Omental fat pad (tissue), 4 donors: ENCODE results near the gene TSPO. TPM values are rescaled to one million over a fixed set of nuclear protein-coding genes. Genes with fewer than 3 reads are reported as not detected.

Source experiments
- ATAC-seq: fragments of 150-250 bp; one replicate; pipeline ENCODE4 v1.9.1; 2016; ENCODE audit warnings: mild to moderate bottlenecking, moderate library complexity; ENCODE audit not compliant: low FRiP score
- DNase-seq: peaks from one replicate; pipeline ENCODE4 v3.0.0-alpha.2; 2019; ENCODE audit warnings: low spot score
- CTCF ChIP-seq, 3 donors: fragments of 450-650 bp; IDR thresholded peaks; one replicate each; pipeline ENCODE4 v1.5.1; 2016 to 2017; ENCODE audit warnings: antibody characterized with exemption in 3 of 3, mild to moderate bottlenecking in 3 of 3, moderate library complexity in 2 of 3
- total RNA-seq, 4 donors: library from RNA; depleted of rRNA; stranded (reverse); fragments of >200 nt; gene quantifications; one replicate each; pipeline ENCODE4 v1.1.0, GENCODE V29; 2016

The TSPO gene
- total RNA-seq, 4 donors from 2014 or later, result 370 to 615 (median 577) TPM

- no peak for TF ChIP-seq CTCF (IDR thresholded peaks at IDR 0.05)
- no peak for ATAC-seq
- no peak for DNase-seq
These were observed 4.4 kb downstream of the TSPO start for GRCh38 chr22:43155789-43156188.

- no peak for ATAC-seq
- no peak for TF ChIP-seq CTCF (IDR thresholded peaks at IDR 0.05)
- DNase-seq, result no peak
These were observed 5.1 kb downstream of the TSPO start for GRCh38 chr22:43156413-43156812.

DNA sequence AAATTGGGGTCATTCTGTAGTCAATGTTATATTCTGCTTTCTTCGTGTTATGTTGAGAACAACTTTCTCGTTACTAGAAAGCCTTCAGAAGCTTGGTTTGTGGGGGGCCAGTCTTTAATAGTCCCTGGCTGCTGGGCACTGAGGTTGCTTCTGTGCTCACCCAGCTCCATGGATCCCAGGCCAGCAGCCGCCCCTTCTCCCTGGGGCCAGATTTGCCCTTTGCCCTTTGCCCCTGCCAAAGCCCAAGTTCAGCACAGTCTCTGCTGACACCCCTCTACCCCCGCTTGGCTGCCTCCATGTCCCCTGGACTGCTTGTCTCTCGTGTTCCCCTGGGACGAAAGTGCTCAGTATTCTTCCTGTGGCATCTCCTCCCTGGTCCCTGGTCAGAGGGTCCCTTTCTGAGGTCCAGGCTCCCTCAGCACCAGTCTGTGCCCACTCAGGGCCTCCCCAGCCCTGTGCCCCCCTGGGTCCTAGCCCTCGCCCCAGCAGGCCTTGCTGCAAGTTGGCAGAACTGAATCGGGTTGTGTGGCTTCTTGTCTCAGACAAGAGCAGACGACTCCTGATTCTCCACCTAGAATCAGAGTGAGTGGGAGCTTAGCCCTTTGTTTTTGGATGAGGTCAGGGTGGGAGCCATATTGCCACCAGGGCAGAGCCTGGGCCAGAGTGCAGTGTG lies 6.7 kb downstream of the TSPO start:
- no peak for ATAC-seq

GRCh38 chr22:43158778-43159483 lies 7.6 kb downstream of the TSPO start:
- no peak for ATAC-seq
- DNase-seq, result no peak
- TF ChIP-seq CTCF (IDR thresholded peaks at IDR 0.05), result no peak

More for the DNA sequence above, 6.7 kb downstream of the TSPO start:
- no peak for TF ChIP-seq CTCF (IDR thresholded peaks at IDR 0.05)
- no peak for DNase-seq

DNA sequence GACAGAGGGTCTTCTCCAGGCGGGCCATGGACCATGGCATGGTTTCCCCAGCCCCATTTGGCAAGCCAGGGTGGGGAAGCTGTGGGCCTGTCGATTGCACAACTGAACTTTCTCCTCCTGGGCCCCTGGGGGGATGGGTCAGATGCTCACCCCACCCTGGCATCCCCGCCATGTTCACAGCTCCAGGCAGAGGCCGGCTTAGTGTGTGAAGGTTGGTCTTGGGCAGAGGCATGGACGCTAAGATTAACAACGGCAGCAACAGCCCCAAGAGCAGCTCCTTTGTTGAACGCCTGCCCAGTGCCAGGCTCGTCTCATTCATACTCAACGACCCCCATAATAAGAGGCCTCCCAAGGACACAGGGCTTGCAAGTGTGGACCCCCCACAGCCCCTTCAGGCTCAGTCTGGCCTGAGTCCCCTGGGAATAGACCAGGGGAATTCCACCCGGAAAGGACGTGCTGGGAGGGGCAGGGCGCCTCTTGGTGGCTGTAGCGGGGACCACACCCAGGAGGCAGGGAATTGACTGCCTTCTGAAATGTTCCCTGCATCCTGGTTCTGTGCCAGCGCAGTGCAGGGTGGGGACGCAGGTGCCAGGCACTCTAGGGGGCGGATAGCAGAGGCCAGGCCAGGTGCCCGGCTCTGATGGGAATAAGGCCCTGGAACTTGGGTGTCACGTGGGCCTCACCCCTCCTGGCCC lies 8.3 kb downstream of the TSPO start:
- no peak for TF ChIP-seq CTCF (IDR thresholded peaks at IDR 0.05)
- DNase-seq (no peak), ATAC-seq (no peak)

DNA sequence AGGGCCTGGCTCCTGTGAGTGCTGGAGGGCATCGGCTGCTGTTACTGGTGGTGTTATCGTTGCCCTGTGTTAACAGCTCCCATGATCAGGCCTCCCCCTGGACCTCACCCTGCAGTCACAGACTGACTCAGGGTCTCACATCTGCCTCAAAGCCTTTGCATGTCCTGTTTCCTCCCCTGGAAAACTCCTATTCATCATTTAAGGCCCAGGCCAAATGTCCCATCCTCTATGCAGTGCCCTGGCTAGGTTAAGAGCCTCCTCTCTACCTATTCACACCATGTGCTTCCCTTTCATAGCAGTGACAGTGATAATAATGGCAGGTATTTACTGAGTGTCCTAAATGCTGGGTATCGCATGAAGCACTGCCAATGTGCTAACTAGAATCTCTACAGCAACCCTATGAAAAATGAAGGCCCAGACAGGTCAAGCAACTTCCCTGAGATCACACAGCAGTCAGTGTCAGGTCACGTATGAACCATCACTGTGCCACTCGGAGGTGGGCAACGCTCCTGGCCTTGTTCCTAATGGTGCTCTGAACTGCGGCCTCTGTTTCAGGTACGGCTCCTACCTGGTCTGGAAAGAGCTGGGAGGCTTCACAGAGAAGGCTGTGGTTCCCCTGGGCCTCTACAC lies 9.3 kb downstream of the TSPO start:
- ATAC-seq (no peak), DNase-seq (no peak)
- no peak for TF ChIP-seq CTCF (IDR thresholded peaks at IDR 0.05)
